ENCODE measurements around the gene GSPT1. TPM values are rescaled to one million over a fixed set of nuclear protein-coding genes. Genes with fewer than 3 reads are reported as not detected.
A peak's percentile ranks its signal among the peaks of the same experiment; 100 is the strongest.
"Not testable (repeated sequence)": the region's sequence is repeated elsewhere in the genome, so short reads cannot be mapped to it uniquely, and the experiment has no call there.

Gene GSPT1
- total and polyA plus RNA-seq, 2 donors (not counting 1 experiment from before 2014, with no cell fraction given), result 20.6 to 72.6 TPM

- Histone ChIP-seq H3K9ac (ENCODE audit: low read length) (no peak overlapping the region), H3K79me2 (ENCODE audit: control insufficient read depth, insufficient read depth, low read length) (peaks cover 13% of the 10 kb centered on the region), H4K20me1 (ENCODE audit: control insufficient read depth, insufficient read depth, low read length, poor library complexity, severe bottlenecking) (no peaks in the 10 kb centered on the region), H3K4me3 (ENCODE audit: control extremely low read depth in 1 of 5, extremely low read depth in 1 of 5, insufficient read depth in 1 of 5, low read depth in 2 of 5, low read length in 4 of 5) (no peak overlapping the region), H3K27ac (ENCODE audit: low read length in 2 of 2) (no peak overlapping the region), H3K27me3 (replicated peaks in 1 of 4; ENCODE audit: control extremely low read depth in 1 of 4, control insufficient read depth in 3 of 4, insufficient read depth in 4 of 4, low read length in 3 of 4) (no peaks in the 10 kb centered on the region), H3K4me2 (replicated peaks; ENCODE audit: low read depth, low read length, poor library complexity, severe bottlenecking) (no peak overlapping the region), H2AFZ (ENCODE audit: insufficient read depth, low read depth, low read length, poor library complexity, severe bottlenecking) (no peak overlapping the region), H3K9me3 (ENCODE audit: control extremely low read depth in 1 of 3, control insufficient read depth in 2 of 3, insufficient read depth in 1 of 3, low read length in 2 of 3) (no peaks in the 10 kb centered on the region), H3K36me3 (replicated peaks in 1 of 2; ENCODE audit: control extremely low read depth in 1 of 2, control insufficient read depth in 1 of 2, extremely low read depth in 1 of 2, insufficient read depth in 2 of 2, low read length in 1 of 2) (no peaks in the 10 kb centered on the region), H3K4me1 (ENCODE audit: control insufficient read depth in 2 of 2, insufficient read depth in 2 of 2, low read length in 2 of 2) (peaks cover 17 to 23% of the 10 kb centered on the region in 2 donors)
- DNase-seq (no peak), ATAC-seq (ENCODE audit: low read depth) (no peak)
- Mint-ChIP-seq H3K27me3 (no peaks in the 10 kb centered on the region), H3K27ac (peak overlapping the region; percentile 37), H3K4me1 (peaks cover 19% of the 10 kb centered on the region), H3K9me3 (ENCODE audit: insufficient read depth) (no peaks in the 10 kb centered on the region), H3K4me3 (no peak overlapping the region)
- 85% methylated on average over 8 of the region's 8 CpGs for WGBS (ENCODE audit: insufficient coverage)
- intact Hi-C loops (cut with micrococcal nuclease), result no loop called here
- POLR2A ChIA-PET, result interaction anchor here (0.6 kb wide), 1 partner anchor 31 kb away, joined by 6 read pairs; no protein-coding TSS in a partner anchor
- CTCF ChIA-PET, result interaction anchor here (4.8 kb wide), 1 partner anchor 112 kb away, joined by 37 read pairs; no protein-coding TSS in a partner anchor
- TF ChIP-seq EZH2 (IDR thresholded peaks at IDR 0.05; ENCODE audit: borderline replicate concordance, insufficient read depth, low read depth, low read length, poor library complexity, severe bottlenecking) (no peak), CTCF (IDR thresholded peaks at IDR 0.05) (no peak)
Measured at GRCh38 chr16:11955713-11956123, 40.0 kb upstream of the GSPT1 start.

DNA sequence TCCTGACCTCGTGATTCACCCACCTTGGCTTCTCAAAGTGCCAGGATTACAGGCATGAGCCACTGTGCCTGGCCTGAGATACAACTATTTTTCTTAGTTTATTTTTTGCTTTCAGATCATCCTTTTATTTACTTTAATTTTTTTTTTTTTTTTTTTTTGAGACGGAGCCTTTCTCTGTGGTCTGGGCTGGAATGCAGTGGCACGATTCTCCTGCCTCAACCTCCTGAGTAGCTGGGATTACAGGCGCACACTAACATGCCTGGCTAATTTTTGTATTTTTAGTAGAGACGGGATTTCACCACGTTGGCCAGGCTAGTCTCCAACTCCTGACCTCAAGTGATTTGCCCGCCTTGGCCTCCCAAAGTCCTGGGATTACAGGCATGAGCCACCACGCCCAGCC, 37.8 kb upstream of the GSPT1 start:
- Histone ChIP-seq H3K79me2 (ENCODE audit: control insufficient read depth, insufficient read depth, low read length) (peaks cover 16% of the 10 kb centered on the region), H3K4me1 (ENCODE audit: control insufficient read depth in 2 of 2, insufficient read depth in 2 of 2, low read length in 2 of 2) (peaks cover 16 to 17% of the 10 kb centered on the region in 2 donors)
- H4K20me1 ChIP-seq (ENCODE audit: control insufficient read depth, insufficient read depth, low read length, poor library complexity, severe bottlenecking); H3K27ac Mint-ChIP-seq; H3K9ac ChIP-seq (ENCODE audit: low read length); H3K4me3 Mint-ChIP-seq; H3K27me3 ChIP-seq (replicated peaks in 1 of 4; ENCODE audit: control extremely low read depth in 1 of 4, control insufficient read depth in 3 of 4, insufficient read depth in 4 of 4, low read length in 3 of 4); H3K27ac ChIP-seq (ENCODE audit: low read length in 2 of 2); H2AFZ ChIP-seq (ENCODE audit: insufficient read depth, low read depth, low read length, poor library complexity, severe bottlenecking); intact Hi-C loops (cut with micrococcal nuclease); DNase-seq; ATAC-seq (ENCODE audit: low read depth); H3K4me3 ChIP-seq (ENCODE audit: control extremely low read depth in 1 of 5, extremely low read depth in 1 of 5, insufficient read depth in 1 of 5, low read depth in 2 of 5, low read length in 4 of 5); H3K4me2 ChIP-seq (replicated peaks; ENCODE audit: low read depth, low read length, poor library complexity, severe bottlenecking); H3K27me3 Mint-ChIP-seq; H3K36me3 ChIP-seq (replicated peaks in 1 of 2; ENCODE audit: control extremely low read depth in 1 of 2, control insufficient read depth in 1 of 2, extremely low read depth in 1 of 2, insufficient read depth in 2 of 2, low read length in 1 of 2); H3K9me3 Mint-ChIP-seq (ENCODE audit: insufficient read depth); H3K9me3 ChIP-seq (ENCODE audit: control extremely low read depth in 1 of 3, control insufficient read depth in 2 of 3, insufficient read depth in 1 of 3, low read length in 2 of 3): not testable (repeated sequence)
- ChIA-PET POLR2A (interaction anchor here (0.7 kb wide), 1 partner anchor 10 kb away, joined by 4 read pairs; no protein-coding TSS in a partner anchor), CTCF (interaction anchor here (0.9 to 4.8 kb wide), 2 partner anchors 112 to 114 kb away, joined by 3 to 37 read pairs; no protein-coding TSS in a partner anchor)
- peaks cover 13% of the 10 kb centered on the region for H3K4me1 Mint-ChIP-seq
- WGBS (ENCODE audit: insufficient coverage), result 100% methylated on average over 3 of the region's 8 CpGs

Measured in B cell (primary cell).